HL-60 (cell line): ENCODE data around the gene OSBP2.

ENCODE experiments used
- DNase-seq, 2 experiments: peaks; one replicate each; pipeline ENCODE4 v3.0.0-alpha.2; 2010 to 2020; ENCODE audit warnings: low read depth in 1 of 2, low spot score in 1 of 2
- H3K27ac ChIP-seq: fragments of 250-450 bp; sonication (Bioruptor Pico); replicated peaks from 2 replicates; pipeline ENCODE4 v1.5.1; 2020; ENCODE audit warnings: mild to moderate bottlenecking, moderate library complexity
- H3K27me3 ChIP-seq: fragments of 250-450 bp; sonication (Bioruptor Pico); 2 replicates; pipeline ENCODE4 v1.5.1; 2021; ENCODE audit warnings: mild to moderate bottlenecking, moderate library complexity; ENCODE audit not compliant: insufficient read depth, poor library complexity, severe bottlenecking
- H3K4me3 ChIP-seq: replicated peaks from 2 replicates; pipeline ENCODE4 v1.5.1; 2011; ENCODE audit warnings: mild to moderate bottlenecking, control low read depth, low read length; ENCODE audit not compliant: insufficient read depth
- GABPA ChIP-seq: IDR thresholded peaks from 2 replicates; pipeline ENCODE4 v1.6.1; 2012; ENCODE audit warnings: low read depth
- POLR2AphosphoS5 ChIP-seq: IDR thresholded peaks from 2 replicates; pipeline ENCODE4 v1.6.1; 2012; ENCODE audit warnings: low read depth
- SPI1 ChIP-seq: IDR thresholded peaks from 2 replicates; pipeline ENCODE4 v1.6.1; 2012; ENCODE audit warnings: low read depth, mild to moderate bottlenecking, borderline replicate concordance
- TF ChIP-seq, protein P1 (sequence below): IDR thresholded peaks from one replicate; pipeline ENCODE4 v1.5.1; 2011; ENCODE audit warnings: low read length, control low read depth, inconsistent platforms; ENCODE audit not compliant: insufficient read depth
- TF ChIP-seq, protein P2 (sequence below): IDR thresholded peaks from 2 replicates; pipeline ENCODE4 v1.6.1; 2012; ENCODE audit warnings: low read depth; ENCODE audit not compliant: insufficient replicate concordance

OSBP2 gene

DNA sequence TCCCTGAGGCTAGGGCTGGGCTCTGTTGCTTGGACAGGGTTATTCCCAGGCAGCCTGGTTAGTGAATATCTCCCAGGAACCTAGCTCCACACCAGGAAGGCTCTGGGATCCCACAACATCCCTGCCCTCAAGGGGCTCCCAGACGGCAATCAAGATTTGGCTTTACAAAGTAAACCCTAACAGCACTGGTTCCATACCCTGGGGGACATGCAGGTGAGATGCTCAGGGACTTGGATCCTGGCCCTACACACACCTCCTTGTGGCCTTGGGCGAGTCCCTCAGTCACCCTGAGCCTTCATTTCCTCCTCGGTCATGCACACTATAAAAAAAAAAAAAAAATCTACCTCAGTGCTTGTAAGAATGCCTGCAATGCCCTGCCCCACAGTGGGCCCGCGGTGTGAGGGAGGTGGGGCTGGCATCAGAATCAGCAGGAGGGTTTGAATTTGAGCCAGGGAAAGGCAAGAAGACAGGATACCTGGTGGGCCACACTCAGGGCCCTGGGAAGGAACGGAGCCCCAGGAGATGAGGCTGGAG, 187.6 kb downstream of the OSBP2 start:
- Histone ChIP-seq H3K27me3 (no peaks in the 10 kb centered on the region), H3K4me3 (no peak overlapping the region), H3K27ac (no peak overlapping the region)
- DNase-seq: no peak
- TF ChIP-seq SPI1: no peak
- TF ChIP-seq, protein P1, sequence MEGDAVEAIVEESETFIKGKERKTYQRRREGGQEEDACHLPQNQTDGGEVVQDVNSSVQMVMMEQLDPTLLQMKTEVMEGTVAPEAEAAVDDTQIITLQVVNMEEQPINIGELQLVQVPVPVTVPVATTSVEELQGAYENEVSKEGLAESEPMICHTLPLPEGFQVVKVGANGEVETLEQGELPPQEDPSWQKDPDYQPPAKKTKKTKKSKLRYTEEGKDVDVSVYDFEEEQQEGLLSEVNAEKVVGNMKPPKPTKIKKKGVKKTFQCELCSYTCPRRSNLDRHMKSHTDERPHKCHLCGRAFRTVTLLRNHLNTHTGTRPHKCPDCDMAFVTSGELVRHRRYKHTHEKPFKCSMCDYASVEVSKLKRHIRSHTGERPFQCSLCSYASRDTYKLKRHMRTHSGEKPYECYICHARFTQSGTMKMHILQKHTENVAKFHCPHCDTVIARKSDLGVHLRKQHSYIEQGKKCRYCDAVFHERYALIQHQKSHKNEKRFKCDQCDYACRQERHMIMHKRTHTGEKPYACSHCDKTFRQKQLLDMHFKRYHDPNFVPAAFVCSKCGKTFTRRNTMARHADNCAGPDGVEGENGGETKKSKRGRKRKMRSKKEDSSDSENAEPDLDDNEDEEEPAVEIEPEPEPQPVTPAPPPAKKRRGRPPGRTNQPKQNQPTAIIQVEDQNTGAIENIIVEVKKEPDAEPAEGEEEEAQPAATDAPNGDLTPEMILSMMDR: no peak
- TF ChIP-seq, protein P2, sequence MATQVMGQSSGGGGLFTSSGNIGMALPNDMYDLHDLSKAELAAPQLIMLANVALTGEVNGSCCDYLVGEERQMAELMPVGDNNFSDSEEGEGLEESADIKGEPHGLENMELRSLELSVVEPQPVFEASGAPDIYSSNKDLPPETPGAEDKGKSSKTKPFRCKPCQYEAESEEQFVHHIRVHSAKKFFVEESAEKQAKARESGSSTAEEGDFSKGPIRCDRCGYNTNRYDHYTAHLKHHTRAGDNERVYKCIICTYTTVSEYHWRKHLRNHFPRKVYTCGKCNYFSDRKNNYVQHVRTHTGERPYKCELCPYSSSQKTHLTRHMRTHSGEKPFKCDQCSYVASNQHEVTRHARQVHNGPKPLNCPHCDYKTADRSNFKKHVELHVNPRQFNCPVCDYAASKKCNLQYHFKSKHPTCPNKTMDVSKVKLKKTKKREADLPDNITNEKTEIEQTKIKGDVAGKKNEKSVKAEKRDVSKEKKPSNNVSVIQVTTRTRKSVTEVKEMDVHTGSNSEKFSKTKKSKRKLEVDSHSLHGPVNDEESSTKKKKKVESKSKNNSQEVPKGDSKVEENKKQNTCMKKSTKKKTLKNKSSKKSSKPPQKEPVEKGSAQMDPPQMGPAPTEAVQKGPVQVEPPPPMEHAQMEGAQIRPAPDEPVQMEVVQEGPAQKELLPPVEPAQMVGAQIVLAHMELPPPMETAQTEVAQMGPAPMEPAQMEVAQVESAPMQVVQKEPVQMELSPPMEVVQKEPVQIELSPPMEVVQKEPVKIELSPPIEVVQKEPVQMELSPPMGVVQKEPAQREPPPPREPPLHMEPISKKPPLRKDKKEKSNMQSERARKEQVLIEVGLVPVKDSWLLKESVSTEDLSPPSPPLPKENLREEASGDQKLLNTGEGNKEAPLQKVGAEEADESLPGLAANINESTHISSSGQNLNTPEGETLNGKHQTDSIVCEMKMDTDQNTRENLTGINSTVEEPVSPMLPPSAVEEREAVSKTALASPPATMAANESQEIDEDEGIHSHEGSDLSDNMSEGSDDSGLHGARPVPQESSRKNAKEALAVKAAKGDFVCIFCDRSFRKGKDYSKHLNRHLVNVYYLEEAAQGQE: no peak
- TF ChIP-seq GABPA: no peak

DNA sequence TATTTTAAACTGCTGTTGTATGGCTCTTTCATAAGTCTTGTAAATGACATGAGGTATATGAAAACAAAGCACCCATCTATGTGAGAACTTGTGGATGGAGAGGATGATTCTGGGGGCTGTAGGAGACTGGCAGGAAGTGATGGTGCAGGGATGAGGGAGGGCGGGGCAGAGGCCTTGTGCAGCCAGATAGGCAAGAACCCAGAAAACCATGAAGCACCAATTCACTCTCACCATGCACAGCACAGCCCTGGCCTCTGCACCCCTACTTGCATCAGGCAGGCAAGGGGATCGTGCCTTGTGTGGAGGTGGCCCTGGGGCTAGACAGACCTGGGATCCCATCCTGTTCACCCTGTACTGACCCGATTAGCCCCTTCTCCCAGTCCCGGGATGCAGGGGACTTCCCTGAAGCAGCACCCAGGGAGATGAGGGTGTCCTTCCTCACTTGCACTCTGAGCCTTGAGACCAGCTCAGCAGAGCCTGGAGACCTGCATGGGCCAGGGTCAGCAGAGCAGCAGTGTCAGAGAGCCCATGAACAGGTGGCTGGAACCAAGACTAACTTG, 188.4 kb downstream of the OSBP2 start:
- H3K27ac ChIP-seq: no peak overlapping the region
- no peaks in the 10 kb centered on the region for H3K27me3 ChIP-seq
- DNase-seq: no peak
- TF ChIP-seq, protein P2: no peak
- TF ChIP-seq, protein P1: no peak
- no peak for TF ChIP-seq POLR2AphosphoS5
- no peak for TF ChIP-seq GABPA
- no peak for TF ChIP-seq SPI1
- no peak overlapping the region for H3K4me3 ChIP-seq

DNA sequence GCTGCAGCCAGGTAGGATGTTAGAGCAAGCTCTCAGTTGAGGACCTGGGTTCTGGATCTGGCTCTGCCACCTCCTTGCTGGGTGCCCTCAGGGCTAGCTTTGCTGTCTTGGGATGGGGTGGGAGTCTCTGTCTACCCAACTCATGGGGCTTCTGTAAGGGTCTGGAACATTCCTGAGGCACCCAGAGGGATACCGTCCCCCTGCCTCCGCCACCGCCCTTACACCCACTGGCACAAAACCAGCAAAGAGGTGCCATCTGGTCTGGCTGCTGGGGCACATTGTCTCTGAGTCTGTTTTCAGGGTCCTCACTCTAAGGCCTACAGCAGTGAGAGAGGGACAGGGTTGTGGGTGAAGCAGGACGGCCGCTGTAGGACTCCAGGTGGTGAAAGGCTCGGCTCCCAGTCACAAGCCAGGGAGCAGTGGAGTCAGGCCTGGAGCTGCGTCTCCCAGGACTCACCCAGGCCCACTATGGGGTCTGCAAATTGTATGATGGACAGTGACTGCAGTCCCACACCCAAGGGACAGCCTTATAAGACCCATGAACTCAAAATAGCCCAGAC, 189.0 kb downstream of the OSBP2 start:
- no peak overlapping the region for H3K27ac ChIP-seq

More for the DNA sequence above, 189.0 kb downstream of the OSBP2 start:
- no peak overlapping the region for H3K4me3 ChIP-seq
- no peaks in the 10 kb centered on the region for H3K27me3 ChIP-seq
- DNase-seq: no peak
- TF ChIP-seq, protein P1: no peak
